Body of pancreas (tissue), 4 donors: ENCODE measurements around the gene DMXL1.

ENCODE experiments used
- CTCF ChIP-seq, 7 experiments: fragments of 450-650 bp in 4 of 7; fragments of 200-600 bp in 3 of 7; sonication (generic) in 3 of 7; IDR thresholded peaks; one replicate each; pipeline ENCODE4 v1.5.1; 2016 to 2019; ENCODE audit warnings: antibody characterized with exemption in 7 of 7
- POLR2A ChIP-seq, 3 donors: fragments of 450-650 bp; IDR thresholded peaks; one replicate each; pipeline ENCODE4 v1.6.1; 2016; ENCODE audit warnings: antibody characterized with exemption in 3 of 3, mild to moderate bottlenecking in 2 of 3

- TF ChIP-seq CTCF (IDR thresholded peaks at IDR 0.05), result peak in 5 of 7 experiments; percentile 18 to 66 (median 40)
- TF ChIP-seq POLR2A (IDR thresholded peaks at IDR 0.05), result no peak
These were observed 197.1 kb downstream of the DMXL1 start for GRCh38 chr5:119267958-119268386.
